GM23338 (cell line): ENCODE data around the gene PCBP2. TPM values are rescaled to one million over a fixed set of nuclear protein-coding genes. Genes with fewer than 3 reads are reported as not detected.

Experiments
- ATAC-seq: fragments of 200-7000 bp; cut with Tn5 transposase; 3 replicates; pipeline ENCODE4 v1.9.1; 2020
- DNase-seq: peaks from one replicate; pipeline ENCODE4 v3.0.0-alpha.2; 2015; ENCODE audit warnings: low spot score
- H2AFZ ChIP-seq: fragments of 200-600 bp; sonication (generic); 2 replicates; pipeline ENCODE4 v1.8.0; 2016; ENCODE audit warnings: antibody characterized with exemption, mild to moderate bottlenecking, moderate library complexity
- H3F3A ChIP-seq: fragments of 200-600 bp; sonication (generic); replicated peaks from 2 replicates; pipeline ENCODE4 v1.8.0; 2017; ENCODE audit warnings: antibody characterized with exemption, mixed run types, low read depth
- H3K27ac ChIP-seq: fragments of 200-600 bp; sonication (generic); 2 replicates; pipeline ENCODE4 v1.6.1; 2016; ENCODE audit warnings: low read depth
- H3K27me3 ChIP-seq: fragments of 200-600 bp; sonication (generic); 2 replicates; pipeline ENCODE4 v1.8.0; 2016; ENCODE audit warnings: mild to moderate bottlenecking, mixed run types, moderate library complexity; ENCODE audit not compliant: insufficient read depth
- H3K36me3 ChIP-seq: fragments of 200-600 bp; sonication (generic); 2 replicates; pipeline ENCODE4 v1.8.0; 2016; ENCODE audit warnings: mild to moderate bottlenecking; ENCODE audit not compliant: insufficient read depth
- H3K4me1 ChIP-seq: fragments of 200-600 bp; sonication (generic); 2 replicates; pipeline ENCODE4 v1.8.0; 2016; ENCODE audit warnings: mild to moderate bottlenecking, moderate library complexity; ENCODE audit not compliant: insufficient read depth
- H3K4me2 ChIP-seq: fragments of 200-600 bp; sonication (generic); 2 replicates; pipeline ENCODE4 v1.7.1; 2017; ENCODE audit warnings: mixed run types
- H3K4me3 ChIP-seq: fragments of 200-600 bp; sonication (generic); 2 replicates; pipeline ENCODE4 v1.6.1; 2016; ENCODE audit warnings: mixed run types
- H3K79me2 ChIP-seq: fragments of 200-600 bp; sonication (generic); replicated peaks from 2 replicates; pipeline ENCODE4 v1.8.0; 2017; ENCODE audit warnings: mild to moderate bottlenecking; ENCODE audit not compliant: insufficient read depth
- H3K9me2 ChIP-seq: fragments of 200-600 bp; sonication (generic); 2 replicates; pipeline ENCODE4 v1.8.0; 2017; ENCODE audit not compliant: insufficient read depth
- H4K20me1 ChIP-seq: fragments of 200-600 bp; sonication (generic); replicated peaks from 2 replicates; pipeline ENCODE4 v1.8.0; 2017; ENCODE audit warnings: mild to moderate bottlenecking; ENCODE audit not compliant: insufficient read depth
- H3K27ac Mint-ChIP-seq: 2 replicates; pipeline ENCODE4 v1.8.0; 2020; ENCODE audit warnings: inconsistent platforms, mild to moderate bottlenecking, moderate library complexity, mixed read lengths
- H3K27me3 Mint-ChIP-seq: 3 replicates; pipeline ENCODE4 v1.8.0; 2022; ENCODE audit warnings: low read depth, mild to moderate bottlenecking, moderate library complexity, mixed read lengths, inconsistent platforms; ENCODE audit not compliant: insufficient read depth, poor library complexity
- H3K36me3 Mint-ChIP-seq: 3 replicates; pipeline ENCODE4 v1.8.0; 2021; ENCODE audit warnings: low read depth, mild to moderate bottlenecking, inconsistent platforms, moderate library complexity, mixed read lengths
- H3K4me1 Mint-ChIP-seq: 3 replicates; pipeline ENCODE4 v1.8.0; 2020; ENCODE audit warnings: mild to moderate bottlenecking, inconsistent platforms, mixed read lengths
- H3K4me3 Mint-ChIP-seq: 3 replicates; pipeline ENCODE4 v1.8.0; 2021; ENCODE audit warnings: moderate library complexity, mild to moderate bottlenecking, inconsistent platforms, mixed read lengths
- H3K9me3 Mint-ChIP-seq: 3 replicates; pipeline ENCODE4 v1.8.0; 2020; ENCODE audit warnings: moderate library complexity, mild to moderate bottlenecking, inconsistent platforms, mixed read lengths
- CREB1 ChIP-seq: fragments of 250-450 bp; sonication (Bioruptor Pico); IDR thresholded peaks from 2 replicates; pipeline ENCODE4 v1.5.0; 2020; ENCODE audit warnings: low read depth, mild to moderate bottlenecking, moderate library complexity
- ETS1 ChIP-seq: IDR thresholded peaks from 2 replicates; pipeline ENCODE4 v1.6.1; 2016; ENCODE audit warnings: antibody characterized with exemption
- EZH2 ChIP-seq: fragments of 200-600 bp; sonication (generic); IDR thresholded peaks from one replicate; pipeline ENCODE4 v1.8.0; 2017; ENCODE audit warnings: antibody characterized with exemption, mild to moderate bottlenecking, low read depth; ENCODE audit not compliant: unreplicated experiment
- EZH2phosphoT487 ChIP-seq: fragments of 200-600 bp; sonication (generic); IDR thresholded peaks from one replicate; pipeline ENCODE4 v1.8.1; 2018; ENCODE audit warnings: antibody characterized with exemption; ENCODE audit not compliant: unreplicated experiment
- JUNB ChIP-seq: IDR thresholded peaks from one replicate; pipeline ENCODE4 v1.6.1; 2016; ENCODE audit warnings: antibody characterized with exemption; ENCODE audit not compliant: unreplicated experiment
- NANOG ChIP-seq: IDR thresholded peaks from 2 replicates; pipeline ENCODE4 v1.6.1; 2016; ENCODE audit warnings: antibody characterized with exemption, borderline replicate concordance
- POLR2AphosphoS5 ChIP-seq: IDR thresholded peaks from 2 replicates; pipeline ENCODE4 v1.6.1; 2016; ENCODE audit warnings: antibody characterized with exemption, low read depth
- REST ChIP-seq: IDR thresholded peaks from one replicate; pipeline ENCODE4 v1.6.1; 2018; ENCODE audit warnings: antibody characterized with exemption; ENCODE audit not compliant: unreplicated experiment
- STAT1 ChIP-seq: IDR thresholded peaks from one replicate; pipeline ENCODE4 v1.6.1; 2016; ENCODE audit warnings: antibody characterized with exemption; ENCODE audit not compliant: unreplicated experiment
- ZNF114 ChIP-seq: fragments of 250-450 bp; sonication (Bioruptor Pico); IDR thresholded peaks from 2 replicates; pipeline ENCODE4 v1.5.0; 2020; ENCODE audit warnings: mild to moderate bottlenecking, moderate library complexity
- ZNF331 ChIP-seq: fragments of 250-450 bp; sonication (Bioruptor Pico); IDR thresholded peaks from 2 replicates; pipeline ENCODE4 v1.5.0; 2020; ENCODE audit warnings: low read depth, mild to moderate bottlenecking, moderate library complexity
- polyA plus RNA-seq: library from polyadenylated mRNA; unstranded; fragments of >200 nt; fragmentation: Nextera tagmentation; extraction: Ambion mirVana; gene quantifications from 2 replicates; pipeline ENCODE4 v1.2.1, GENCODE V29; 2016
- total RNA-seq: library from RNA; depleted of rRNA; stranded (reverse); fragments of >200 nt; shearing (Covaris generic); gene quantifications from 2 replicates; pipeline ENCODE4 v1.2.3, GENCODE V29; 2014
- TF ChIP-seq, protein P1 (sequence below): fragments of 250-450 bp; sonication (Bioruptor Pico); IDR thresholded peaks from 2 replicates; pipeline ENCODE4 v1.5.0; 2020; ENCODE audit warnings: mild to moderate bottlenecking, moderate library complexity
- TF ChIP-seq, protein P2 (sequence below), 2 experiments: fragments of 200-600 bp in 1 of 2; sonication (generic) in 1 of 2; conservative IDR thresholded peaks; 2 replicates each; pipeline versions ENCODE4 v1.5.1 to v1.6.1; 2016 to 2017; ENCODE audit warnings: antibody characterized with exemption in 2 of 2, low read depth in 2 of 2, mild to moderate bottlenecking in 2 of 2, moderate library complexity in 1 of 2

PCBP2 gene
- total and polyA plus RNA-seq, 2 experiments from 2014 or later: 397 to 676 TPM

- no peak for DNase-seq
- no peak for TF ChIP-seq EZH2
- TF ChIP-seq JUNB: no peak
- TF ChIP-seq ETS1: no peak
- TF ChIP-seq, protein P1, sequence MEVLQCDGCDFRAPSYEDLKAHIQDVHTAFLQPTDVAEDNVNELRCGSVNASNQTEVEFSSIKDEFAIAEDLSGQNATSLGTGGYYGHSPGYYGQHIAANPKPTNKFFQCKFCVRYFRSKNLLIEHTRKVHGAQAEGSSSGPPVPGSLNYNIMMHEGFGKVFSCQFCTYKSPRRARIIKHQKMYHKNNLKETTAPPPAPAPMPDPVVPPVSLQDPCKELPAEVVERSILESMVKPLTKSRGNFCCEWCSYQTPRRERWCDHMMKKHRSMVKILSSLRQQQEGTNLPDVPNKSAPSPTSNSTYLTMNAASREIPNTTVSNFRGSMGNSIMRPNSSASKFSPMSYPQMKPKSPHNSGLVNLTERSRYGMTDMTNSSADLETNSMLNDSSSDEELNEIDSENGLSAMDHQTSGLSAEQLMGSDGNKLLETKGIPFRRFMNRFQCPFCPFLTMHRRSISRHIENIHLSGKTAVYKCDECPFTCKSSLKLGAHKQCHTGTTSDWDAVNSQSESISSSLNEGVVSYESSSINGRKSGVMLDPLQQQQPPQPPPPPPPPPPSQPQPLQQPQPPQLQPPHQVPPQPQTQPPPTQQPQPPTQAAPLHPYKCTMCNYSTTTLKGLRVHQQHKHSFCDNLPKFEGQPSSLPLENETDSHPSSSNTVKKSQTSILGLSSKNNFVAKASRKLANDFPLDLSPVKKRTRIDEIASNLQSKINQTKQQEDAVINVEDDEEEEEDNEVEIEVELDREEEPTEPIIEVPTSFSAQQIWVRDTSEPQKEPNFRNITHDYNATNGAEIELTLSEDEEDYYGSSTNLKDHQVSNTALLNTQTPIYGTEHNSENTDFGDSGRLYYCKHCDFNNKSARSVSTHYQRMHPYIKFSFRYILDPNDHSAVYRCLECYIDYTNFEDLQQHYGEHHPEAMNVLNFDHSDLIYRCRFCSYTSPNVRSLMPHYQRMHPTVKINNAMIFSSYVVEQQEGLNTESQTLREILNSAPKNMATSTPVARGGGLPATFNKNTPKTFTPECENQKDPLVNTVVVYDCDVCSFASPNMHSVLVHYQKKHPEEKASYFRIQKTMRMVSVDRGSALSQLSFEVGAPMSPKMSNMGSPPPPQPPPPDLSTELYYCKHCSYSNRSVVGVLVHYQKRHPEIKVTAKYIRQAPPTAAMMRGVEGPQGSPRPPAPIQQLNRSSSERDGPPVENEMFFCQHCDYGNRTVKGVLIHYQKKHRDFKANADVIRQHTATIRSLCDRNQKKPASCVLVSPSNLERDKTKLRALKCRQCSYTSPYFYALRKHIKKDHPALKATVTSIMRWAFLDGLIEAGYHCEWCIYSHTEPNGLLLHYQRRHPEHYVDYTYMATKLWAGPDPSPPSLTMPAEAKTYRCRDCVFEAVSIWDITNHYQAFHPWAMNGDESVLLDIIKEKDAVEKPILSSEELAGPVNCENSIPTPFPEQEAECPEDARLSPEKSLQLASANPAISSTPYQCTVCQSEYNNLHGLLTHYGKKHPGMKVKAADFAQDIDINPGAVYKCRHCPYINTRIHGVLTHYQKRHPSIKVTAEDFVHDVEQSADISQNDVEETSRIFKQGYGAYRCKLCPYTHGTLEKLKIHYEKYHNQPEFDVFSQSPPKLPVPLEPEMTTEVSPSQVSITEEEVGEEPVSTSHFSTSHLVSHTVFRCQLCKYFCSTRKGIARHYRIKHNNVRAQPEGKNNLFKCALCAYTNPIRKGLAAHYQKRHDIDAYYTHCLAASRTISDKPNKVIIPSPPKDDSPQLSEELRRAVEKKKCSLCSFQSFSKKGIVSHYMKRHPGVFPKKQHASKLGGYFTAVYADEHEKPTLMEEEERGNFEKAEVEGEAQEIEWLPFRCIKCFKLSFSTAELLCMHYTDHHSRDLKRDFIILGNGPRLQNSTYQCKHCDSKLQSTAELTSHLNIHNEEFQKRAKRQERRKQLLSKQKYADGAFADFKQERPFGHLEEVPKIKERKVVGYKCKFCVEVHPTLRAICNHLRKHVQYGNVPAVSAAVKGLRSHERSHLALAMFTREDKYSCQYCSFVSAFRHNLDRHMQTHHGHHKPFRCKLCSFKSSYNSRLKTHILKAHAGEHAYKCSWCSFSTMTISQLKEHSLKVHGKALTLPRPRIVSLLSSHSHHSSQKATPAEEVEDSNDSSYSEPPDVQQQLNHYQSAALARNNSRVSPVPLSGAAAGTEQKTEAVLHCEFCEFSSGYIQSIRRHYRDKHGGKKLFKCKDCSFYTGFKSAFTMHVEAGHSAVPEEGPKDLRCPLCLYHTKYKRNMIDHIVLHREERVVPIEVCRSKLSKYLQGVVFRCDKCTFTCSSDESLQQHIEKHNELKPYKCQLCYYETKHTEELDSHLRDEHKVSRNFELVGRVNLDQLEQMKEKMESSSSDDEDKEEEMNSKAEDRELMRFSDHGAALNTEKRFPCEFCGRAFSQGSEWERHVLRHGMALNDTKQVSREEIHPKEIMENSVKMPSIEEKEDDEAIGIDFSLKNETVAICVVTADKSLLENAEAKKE (CRISPR knock-in tag): no peak
- no peak for TF ChIP-seq STAT1
- TF ChIP-seq EZH2phosphoT487: no peak
- TF ChIP-seq ZNF114 (CRISPR knock-in tag): no peak
- TF ChIP-seq CREB1 (CRISPR knock-in tag): no peak
- no peak for TF ChIP-seq POLR2AphosphoS5
- no peak for TF ChIP-seq NANOG
- TF ChIP-seq, protein P2, sequence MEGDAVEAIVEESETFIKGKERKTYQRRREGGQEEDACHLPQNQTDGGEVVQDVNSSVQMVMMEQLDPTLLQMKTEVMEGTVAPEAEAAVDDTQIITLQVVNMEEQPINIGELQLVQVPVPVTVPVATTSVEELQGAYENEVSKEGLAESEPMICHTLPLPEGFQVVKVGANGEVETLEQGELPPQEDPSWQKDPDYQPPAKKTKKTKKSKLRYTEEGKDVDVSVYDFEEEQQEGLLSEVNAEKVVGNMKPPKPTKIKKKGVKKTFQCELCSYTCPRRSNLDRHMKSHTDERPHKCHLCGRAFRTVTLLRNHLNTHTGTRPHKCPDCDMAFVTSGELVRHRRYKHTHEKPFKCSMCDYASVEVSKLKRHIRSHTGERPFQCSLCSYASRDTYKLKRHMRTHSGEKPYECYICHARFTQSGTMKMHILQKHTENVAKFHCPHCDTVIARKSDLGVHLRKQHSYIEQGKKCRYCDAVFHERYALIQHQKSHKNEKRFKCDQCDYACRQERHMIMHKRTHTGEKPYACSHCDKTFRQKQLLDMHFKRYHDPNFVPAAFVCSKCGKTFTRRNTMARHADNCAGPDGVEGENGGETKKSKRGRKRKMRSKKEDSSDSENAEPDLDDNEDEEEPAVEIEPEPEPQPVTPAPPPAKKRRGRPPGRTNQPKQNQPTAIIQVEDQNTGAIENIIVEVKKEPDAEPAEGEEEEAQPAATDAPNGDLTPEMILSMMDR (conservative IDR thresholded peaks at IDR 0.05; ENCODE audit: low read depth in 2 of 2): no peak
- TF ChIP-seq ZNF331: no peak
- TF ChIP-seq REST: no peak
- H3K27ac Mint-ChIP-seq: no peak overlapping the region
- H2AFZ ChIP-seq: no peak overlapping the region
- H3K9me3 Mint-ChIP-seq: no peaks in the 10 kb centered on the region
- peaks cover 43% of the 10 kb centered on the region for H3K36me3 ChIP-seq
- no peaks in the 10 kb centered on the region for H3K9me2 ChIP-seq
- peaks cover 25% of the 10 kb centered on the region for H3K4me1 ChIP-seq
- H3K4me1 Mint-ChIP-seq: peaks cover 34% of the 10 kb centered on the region
- no peak overlapping the region for H3K4me3 Mint-ChIP-seq
- H4K20me1 ChIP-seq: peaks cover 52% of the 10 kb centered on the region; the same call in 1 of the 2 replicates
- H3K4me2 ChIP-seq: no peak overlapping the region
- no peaks in the 10 kb centered on the region for H3K27me3 ChIP-seq
- peaks cover 51% of the 10 kb centered on the region for H3F3A ChIP-seq
- peak overlapping the region; percentile 84 for H3K27ac ChIP-seq
- peaks cover 90% of the 10 kb centered on the region for H3K36me3 Mint-ChIP-seq
- H3K79me2 ChIP-seq: peaks cover 11% of the 10 kb centered on the region
- no peak overlapping the region for H3K4me3 ChIP-seq
- no peak for ATAC-seq
- peaks cover 40% of the 10 kb centered on the region for H3K27me3 Mint-ChIP-seq
These were observed 28.9 kb downstream of the PCBP2 start for GRCh38 chr12:53480491-53481442.
